Fibroblast of skin of left biceps (primary cell): ENCODE measurements around the gene SOS2.
"Not testable (repeated sequence)": the region's sequence is repeated elsewhere in the genome, so short reads cannot be mapped to it uniquely, and the experiment has no call there.

ENCODE experiments used
- DNase-seq, 2 experiments: peaks; one replicate each; pipeline ENCODE4 v3.0.0-alpha.2; 2013; ENCODE audit warnings: low read depth in 2 of 2

The SOS2 gene

DNA sequence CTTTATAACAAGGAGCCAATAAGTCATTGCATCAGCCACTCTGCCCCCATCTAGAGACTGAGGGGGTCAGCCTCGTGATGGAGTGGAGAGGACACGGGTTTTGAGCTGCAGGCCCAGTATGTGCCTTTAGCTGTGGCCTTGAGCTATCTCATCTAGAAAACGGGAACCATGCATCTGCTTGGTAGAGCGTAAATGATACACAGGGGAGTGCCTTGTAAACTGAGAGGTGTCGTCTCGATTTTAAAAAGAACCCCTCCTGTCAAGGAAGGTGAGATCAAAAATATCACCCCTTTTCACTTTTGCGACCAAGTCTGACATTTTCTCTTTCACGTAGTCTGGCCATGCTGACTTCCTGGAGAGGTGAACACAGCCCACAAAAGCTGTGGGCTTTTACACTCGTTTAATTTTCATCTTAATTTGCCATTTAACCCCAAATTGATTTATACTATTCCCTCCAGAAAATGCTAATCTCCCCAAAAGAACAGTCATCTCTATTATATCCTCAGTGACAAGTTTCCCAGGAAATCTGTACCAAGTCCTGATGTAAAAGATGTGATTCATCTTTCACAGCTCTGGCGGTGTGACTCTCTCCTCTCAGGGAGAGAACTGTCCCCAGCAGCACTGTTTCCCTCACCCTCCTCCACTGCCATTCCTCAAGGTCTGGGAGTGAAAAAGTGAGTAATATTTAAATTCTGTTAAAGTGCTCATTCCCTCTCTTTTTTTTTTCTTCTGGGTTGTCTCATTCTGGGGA, 145.6 kb downstream of the SOS2 start:
- DNase-seq = peak; percentile 17 to 29

DNA sequence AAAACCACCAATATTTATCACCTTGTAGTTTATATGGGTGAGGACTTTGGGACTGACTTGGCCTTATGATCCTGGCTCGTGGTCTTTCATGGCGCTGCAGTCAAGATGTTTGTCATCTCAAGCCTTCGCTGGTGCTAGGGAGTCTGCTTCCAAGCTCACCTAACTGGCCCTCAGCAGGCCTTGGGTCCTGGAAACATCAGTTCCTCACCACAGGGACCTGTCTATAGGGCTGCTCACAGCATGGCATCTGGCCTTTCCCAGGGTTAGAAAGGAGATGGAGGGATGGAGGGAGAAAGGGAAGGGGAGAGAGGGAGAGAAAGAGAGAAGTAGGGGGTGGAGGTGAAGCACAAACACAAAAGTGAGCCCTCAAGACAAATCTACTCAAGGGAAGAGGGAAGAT, 146.7 kb downstream of the SOS2 start:
- no peak for DNase-seq

DNA sequence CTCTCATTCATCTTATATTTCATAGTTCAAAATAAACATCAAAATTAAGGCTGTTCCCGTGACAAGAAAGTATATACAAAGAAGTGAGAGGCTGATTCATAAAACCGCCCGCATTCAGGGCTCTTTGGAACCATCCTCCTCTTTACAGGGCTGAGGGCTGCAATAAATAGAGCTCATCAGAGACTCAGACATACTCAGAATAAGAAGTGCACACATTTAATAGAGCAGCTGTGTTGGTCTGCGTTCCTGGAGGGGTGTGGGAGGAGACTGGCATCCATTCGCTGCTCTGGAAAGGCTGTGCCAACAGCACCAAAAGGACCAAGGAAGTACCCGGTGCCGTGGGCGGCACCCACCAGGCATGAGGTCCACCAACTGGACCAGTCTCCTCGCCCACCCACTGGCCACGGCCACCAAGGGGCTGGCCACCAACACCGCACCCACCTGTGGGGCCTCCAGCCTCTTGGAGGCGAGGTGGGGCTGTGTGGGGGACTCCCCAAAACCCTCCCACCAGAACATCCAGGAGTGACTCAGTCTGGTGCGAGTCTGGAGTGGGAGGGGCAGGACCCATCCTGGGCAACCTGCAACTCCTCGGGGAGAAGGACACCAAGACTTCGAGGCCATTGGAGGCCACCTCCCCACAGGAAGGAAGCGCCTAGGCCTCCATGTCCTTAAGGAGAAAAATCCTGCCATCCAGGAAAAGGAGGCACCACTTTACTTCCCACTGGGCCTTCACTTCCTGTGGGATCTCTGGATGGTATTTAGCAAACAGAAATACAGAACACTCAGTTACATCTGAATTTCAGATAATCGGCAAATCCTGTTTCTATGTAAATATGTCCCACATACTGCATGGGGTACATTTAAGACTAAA, 147.7 kb downstream of the SOS2 start:
- no peak for DNase-seq

DNA sequence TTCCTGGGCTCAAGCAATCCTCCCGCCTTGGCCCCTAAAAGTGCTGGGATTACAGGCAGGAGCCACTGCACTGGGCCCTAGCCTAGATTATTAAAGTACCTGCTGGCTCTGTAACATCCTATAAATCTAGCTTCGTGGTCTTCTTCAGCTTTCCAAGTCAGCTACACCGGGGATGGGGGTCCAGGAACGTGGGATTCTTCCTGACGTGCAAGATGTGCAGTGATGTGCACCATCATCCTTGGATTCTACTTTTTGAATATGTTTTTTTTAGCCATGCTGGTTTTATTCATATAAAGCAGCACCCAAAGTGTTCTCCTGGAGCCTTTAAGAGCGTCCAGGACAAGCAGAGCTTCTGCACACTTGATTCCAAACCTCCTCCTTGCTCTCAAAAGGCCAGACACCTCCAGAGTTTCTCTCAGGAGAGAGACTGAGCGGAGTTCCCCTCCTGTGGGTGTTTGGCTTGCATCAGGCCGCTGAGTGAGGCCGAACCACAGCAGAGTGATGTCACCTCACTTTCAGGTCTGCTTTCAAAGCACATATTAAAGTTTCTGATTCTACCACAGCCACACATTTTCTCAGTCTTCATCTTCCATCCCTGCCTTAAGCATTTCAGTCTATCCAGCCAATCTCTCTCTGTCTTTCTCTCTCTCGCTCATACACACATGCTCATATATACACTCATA, 148.5 kb downstream of the SOS2 start:
- no peak for DNase-seq

DNA sequence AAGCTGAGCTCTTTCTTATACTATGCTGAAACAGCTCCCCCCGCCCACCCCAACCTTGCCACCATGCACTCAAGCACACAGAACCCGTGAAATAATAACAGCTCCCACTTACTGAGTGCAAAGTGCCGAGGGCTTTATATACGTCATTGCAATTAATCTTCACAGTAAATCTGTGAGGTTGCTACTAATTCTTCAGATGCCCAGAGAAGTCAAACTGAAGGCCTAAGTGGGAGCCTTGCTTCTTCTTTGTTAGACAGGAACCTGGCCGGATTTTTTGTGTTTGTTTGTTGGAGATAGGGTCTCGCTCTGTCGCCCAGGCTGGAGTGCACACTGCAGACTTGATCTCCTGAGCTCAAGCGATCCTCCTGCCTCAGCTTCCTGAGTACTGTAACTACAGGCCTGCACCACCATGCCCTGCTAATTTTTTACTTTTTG, 149.1 kb downstream of the SOS2 start:
- DNase-seq = no peak

DNA sequence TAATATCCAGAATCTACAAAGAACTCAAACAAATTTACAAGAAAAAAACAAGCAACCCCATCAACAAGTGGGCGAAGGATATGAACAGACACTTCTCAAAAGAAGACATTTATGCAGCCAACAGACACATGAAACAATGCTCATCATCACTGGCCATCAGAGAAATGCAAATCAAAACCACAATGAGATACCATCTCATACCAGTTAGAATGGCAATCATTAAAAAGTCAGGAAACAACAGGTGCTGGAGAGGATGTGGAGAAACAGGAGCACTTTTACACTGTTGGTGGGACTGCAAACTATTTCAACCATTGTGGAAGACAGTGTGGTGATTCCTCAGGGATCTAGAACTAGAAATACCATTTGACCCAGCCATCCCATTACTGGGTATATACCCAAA, 152.3 kb downstream of the SOS2 start:
- not testable (repeated sequence) for DNase-seq

DNA sequence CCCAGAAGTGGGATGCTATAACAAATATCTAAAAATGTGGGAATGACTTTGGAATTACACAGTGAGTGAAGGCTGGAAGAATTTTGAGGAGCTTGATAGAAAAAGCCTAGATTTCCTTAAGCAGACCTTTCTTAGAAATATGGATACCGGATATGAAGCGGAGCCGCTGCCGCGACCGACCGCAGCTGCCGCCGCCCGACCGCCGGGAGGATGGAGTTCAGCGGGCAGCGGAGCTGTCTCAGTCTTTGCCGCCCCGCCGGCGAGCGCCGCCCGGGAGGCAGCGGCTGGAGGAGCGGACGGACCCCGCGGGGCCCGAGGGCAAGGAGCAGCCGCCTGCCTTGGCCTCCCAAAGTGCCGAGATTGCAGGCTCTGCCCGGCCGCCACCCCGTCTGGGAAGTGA, 157.7 kb downstream of the SOS2 start:
- not testable (repeated sequence) for DNase-seq

DNA sequence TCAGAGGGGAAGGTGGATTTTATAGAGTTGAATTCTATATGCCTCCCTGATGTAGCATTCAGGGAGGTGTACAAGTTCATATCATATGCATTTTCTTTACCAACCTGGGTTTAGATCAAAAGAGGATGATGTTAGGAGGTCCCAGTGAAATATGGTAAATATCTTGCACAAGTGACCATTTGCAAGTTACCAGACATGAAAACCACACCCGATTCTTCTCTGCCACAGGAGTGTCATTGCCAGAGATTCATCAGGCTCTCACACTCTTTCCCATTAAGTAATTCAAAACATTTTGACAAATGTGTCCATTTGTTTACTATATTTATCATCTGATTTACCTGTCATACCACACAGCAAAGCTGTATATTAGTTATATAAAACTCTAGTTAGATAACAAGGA, 159.0 kb downstream of the SOS2 start:
- no peak for DNase-seq

DNA sequence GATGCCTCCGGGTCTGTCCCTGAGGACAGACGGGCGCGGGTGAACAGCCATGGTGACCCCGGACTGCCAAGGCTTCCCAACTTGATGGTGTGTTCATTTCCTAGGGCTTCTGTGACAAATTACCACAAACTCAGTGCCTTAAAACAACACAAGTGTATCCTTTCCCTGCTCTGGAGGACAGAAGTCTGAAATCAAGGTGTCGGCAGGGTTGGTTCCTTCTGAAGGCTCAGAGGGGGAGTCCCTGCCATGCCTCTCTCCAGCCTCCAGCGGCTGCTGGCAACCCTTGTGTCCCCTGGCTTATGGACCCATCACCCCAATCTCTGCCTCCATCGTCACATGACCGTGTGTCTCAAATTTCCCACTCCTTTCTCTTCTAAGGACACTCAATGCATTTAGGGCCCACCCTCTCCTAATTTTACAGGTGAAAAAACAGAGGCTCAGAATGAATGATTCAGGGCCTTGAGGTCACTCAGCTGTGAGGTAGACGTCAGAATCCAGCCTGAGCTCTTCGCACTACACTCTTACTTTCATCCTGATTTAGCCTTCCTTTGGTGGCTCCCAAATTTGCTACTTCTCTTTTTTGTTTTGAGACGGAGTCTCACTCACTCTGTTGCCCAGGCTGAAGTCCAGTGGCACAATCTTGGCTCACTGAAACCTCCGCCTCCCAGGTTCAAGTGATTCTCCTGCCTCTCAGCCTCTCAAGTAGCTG, 160.4 kb downstream of the SOS2 start:
- no peak for DNase-seq

DNA sequence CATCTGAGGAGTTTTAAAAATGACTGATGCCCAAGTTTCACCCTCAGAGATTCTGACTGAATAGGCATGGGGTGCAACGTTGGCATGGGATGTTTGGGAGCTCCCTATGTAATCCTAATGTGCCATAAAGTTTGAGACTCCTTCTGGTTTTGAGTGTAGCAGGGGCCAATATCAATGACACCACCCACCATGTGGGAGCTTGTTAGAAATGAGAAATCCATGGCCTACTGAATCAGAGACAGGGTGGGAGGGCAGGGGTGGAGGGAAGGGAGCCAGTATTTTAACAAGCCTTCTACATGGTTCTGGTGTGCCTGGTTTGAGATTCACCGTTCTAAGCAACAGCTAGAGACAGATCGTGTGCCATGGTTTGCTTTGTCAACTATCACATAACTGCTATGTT, 161.1 kb downstream of the SOS2 start:
- no peak for DNase-seq

DNA sequence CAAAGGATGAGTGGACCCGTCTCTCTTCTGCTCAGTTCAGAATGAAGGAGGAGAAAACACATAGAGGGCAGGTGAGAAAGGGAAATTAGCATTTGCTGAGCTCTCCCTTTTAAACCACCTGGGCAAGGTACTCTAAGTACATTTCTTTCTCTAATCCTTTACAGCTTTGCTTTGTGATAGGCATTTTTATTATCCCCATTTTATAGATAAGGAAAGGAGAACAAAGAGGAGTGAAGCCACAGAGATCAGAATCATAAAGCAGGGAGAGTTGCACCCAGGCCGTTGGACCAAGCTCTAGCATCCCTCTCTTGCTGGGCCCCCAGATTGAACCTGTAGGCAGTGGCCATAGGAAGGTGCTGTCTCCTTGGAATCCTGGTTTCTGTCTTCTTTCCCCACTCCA, 162.1 kb downstream of the SOS2 start:
- no peak for DNase-seq

DNA sequence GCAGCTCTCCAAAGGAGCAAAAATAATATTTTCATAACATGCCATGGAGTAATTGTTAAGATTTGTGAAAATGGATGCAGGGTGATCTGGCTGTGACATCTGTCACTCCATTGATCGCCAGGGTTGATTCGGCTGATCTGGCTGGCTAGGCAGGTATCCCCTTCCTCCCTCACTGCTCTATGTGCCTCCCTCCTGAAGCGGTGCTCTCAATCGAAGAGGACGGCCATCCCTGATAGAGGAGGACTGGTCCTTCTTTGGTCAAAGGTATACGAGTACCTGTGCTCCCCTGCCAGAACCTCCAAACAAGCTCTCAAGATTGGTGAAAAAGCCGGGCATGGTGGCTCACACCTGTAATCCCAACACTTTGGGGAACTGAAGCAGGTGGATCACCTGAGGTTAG, 162.9 kb downstream of the SOS2 start:
- DNase-seq = no peak

DNA sequence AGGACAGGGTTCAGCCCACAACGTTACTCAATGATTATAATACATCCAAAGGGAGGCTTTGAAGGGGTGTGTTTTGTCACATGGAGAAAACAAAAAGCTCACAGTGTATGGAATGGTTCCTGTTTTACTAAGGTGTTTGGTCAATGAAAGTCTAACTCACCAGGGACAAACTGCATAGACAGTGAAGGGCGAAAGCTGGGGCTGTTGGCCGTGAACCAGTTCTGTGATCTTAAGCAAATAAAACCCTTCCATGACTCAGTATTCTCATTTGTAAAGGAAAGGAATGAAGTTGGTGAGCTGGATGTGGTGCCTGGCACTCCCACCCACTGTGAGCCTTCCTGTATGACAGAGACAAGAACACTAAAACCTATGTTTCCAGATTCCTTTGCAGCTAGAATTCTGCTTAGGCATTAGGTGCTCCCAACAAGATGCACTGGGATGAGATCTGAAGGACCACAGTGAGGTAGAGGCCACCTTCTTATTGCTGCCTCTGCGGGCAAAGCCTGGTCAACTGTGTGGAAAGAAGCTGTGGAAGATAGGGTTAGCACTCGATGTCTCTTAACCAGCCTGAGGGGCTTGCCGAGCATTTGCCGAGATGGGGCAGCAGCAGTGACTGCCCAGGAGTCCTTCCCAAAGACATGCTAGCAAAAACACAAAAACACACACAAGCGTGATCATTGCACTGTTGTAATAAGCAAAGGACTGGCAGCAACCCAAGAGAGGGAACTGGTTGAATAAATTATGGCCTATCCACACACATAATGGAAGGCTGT, 163.5 kb downstream of the SOS2 start:
- no peak for DNase-seq
